HepG2 (cell line): Measurements from ENCODE around the gene TRMT1. TPM values are rescaled to one million over a fixed set of nuclear protein-coding genes. Genes with fewer than 3 reads are reported as not detected.
A peak's percentile ranks its signal among the peaks of the same experiment; 100 is the strongest.

Experiments
- CHCHD3 ChIP-seq: sonication (generic); formaldehyde crosslinking; IDR thresholded peaks from 2 replicates; pipeline ENCODE4 v1.8.0; 2022; ENCODE audit warnings: mild to moderate bottlenecking, missing genetic modification reagents, moderate library complexity
- IRX3 ChIP-seq: sonication (generic); formaldehyde crosslinking; IDR thresholded peaks from 2 replicates; pipeline ENCODE4 v1.8.1; 2023; ENCODE audit warnings: mild to moderate bottlenecking, low read depth, missing genetic modification reagents, borderline replicate concordance
- RORA ChIP-seq: sonication (generic); formaldehyde crosslinking; IDR thresholded peaks from 2 replicates; pipeline ENCODE4 v1.5.0; 2020; ENCODE audit warnings: mild to moderate bottlenecking, missing genetic modification reagents, moderate library complexity
- THYN1 ChIP-seq: sonication (generic); formaldehyde crosslinking; IDR thresholded peaks from 2 replicates; pipeline ENCODE4 v1.8.1; 2023; ENCODE audit warnings: low read depth, mild to moderate bottlenecking, moderate library complexity, missing genetic modification reagents, borderline replicate concordance
- ZKSCAN1 ChIP-seq: fragments of 150-350 bp; IDR thresholded peaks from 2 replicates; pipeline ENCODE4 v1.6.1; 2014; ENCODE audit warnings: low read length
- ZNF644 ChIP-seq: IDR thresholded peaks from 2 replicates; pipeline ENCODE4 v1.6.1; 2016; ENCODE audit warnings: low read depth
- polyA plus RNA-seq, 8 experiments: library from polyadenylated mRNA; depleted of rRNA in 3 of 8; stranded (reverse) in 7 of 8; unstranded in 1 of 8; fragments of >200 nt; fragmentation: Illumina TruSeq in 4 of 8; extraction: Trizol in 4 of 8; gene quantifications; 2 replicates each; pipeline versions ENCODE4 v1.2.1 to v1.2.3, GENCODE V29; 2011 to 2016; ENCODE audit warnings: low read depth in 4 of 8, missing spikeins in 1 of 8, mixed read lengths in 1 of 8; ENCODE audit not compliant: insufficient read depth in 1 of 8
- total RNA-seq, 5 experiments: library from RNA; depleted of rRNA; stranded (reverse); fragments of >200 nt; fragmentation: Illumina TruSeq; extraction: Trizol; gene quantifications; 2 replicates each; pipeline ENCODE4 v1.2.3, GENCODE V29; 2016; ENCODE audit warnings: low read depth in 1 of 5
- TF ChIP-seq, protein P1 (sequence below), 2 experiments: fragments of 450-650 bp in 1 of 2; sonication (generic) in 1 of 2; formaldehyde crosslinking in 1 of 2; IDR thresholded peaks; 2 replicates each; pipeline versions ENCODE4 v1.6.1 to v1.8.0; 2016 to 2022; ENCODE audit warnings: antibody characterized with exemption in 1 of 2, mild to moderate bottlenecking in 1 of 2, missing genetic modification reagents in 1 of 2
- TF ChIP-seq, protein P2 (sequence below): sonication (generic); formaldehyde crosslinking; IDR thresholded peaks from 2 replicates; pipeline ENCODE4 v1.4.0; 2020; ENCODE audit warnings: mild to moderate bottlenecking, missing genetic modification reagents

Gene TRMT1
- total and polyA plus RNA-seq, 2 of the 13 experiments (the other 11 are each of a cell fraction or from before 2014, with no cell fraction given), result 35.5 to 44.1 TPM

DNA sequence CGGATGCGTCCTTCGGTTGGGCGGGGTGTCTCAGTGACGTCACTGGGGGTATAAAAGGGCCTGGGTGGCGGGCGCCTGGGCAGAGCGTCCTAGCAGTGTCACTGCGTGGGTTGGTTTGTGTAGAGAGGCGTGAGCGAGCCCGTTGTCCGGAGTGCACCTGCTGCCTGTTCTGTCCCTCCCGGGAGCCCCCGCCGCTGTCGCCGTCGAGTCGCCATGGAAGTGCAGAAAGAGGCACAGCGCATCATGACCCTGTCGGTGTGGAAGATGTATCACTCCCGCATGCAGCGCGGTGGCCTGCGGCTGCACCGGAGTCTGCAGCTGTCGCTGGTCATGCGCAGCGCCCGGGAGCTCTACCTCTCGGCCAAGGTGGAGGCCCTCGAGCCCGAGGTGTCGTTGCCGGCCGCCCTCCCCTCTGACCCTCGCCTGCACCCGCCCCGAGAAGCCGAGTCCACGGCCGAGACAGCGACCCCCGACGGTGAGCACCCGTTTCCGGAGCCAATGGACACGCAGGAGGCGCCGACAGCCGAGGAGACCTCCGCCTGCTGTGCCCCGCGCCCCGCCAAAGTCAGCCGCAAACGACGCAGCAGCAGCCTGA, 36.5 kb upstream of the TRMT1 start (continued):
- TF ChIP-seq THYN1 (CRISPR knock-in tag), result no peak
- TF ChIP-seq CHCHD3 (CRISPR knock-in tag), result peak; percentile 57; the same call in 1 of the 2 replicates
- TF ChIP-seq, protein P1, sequence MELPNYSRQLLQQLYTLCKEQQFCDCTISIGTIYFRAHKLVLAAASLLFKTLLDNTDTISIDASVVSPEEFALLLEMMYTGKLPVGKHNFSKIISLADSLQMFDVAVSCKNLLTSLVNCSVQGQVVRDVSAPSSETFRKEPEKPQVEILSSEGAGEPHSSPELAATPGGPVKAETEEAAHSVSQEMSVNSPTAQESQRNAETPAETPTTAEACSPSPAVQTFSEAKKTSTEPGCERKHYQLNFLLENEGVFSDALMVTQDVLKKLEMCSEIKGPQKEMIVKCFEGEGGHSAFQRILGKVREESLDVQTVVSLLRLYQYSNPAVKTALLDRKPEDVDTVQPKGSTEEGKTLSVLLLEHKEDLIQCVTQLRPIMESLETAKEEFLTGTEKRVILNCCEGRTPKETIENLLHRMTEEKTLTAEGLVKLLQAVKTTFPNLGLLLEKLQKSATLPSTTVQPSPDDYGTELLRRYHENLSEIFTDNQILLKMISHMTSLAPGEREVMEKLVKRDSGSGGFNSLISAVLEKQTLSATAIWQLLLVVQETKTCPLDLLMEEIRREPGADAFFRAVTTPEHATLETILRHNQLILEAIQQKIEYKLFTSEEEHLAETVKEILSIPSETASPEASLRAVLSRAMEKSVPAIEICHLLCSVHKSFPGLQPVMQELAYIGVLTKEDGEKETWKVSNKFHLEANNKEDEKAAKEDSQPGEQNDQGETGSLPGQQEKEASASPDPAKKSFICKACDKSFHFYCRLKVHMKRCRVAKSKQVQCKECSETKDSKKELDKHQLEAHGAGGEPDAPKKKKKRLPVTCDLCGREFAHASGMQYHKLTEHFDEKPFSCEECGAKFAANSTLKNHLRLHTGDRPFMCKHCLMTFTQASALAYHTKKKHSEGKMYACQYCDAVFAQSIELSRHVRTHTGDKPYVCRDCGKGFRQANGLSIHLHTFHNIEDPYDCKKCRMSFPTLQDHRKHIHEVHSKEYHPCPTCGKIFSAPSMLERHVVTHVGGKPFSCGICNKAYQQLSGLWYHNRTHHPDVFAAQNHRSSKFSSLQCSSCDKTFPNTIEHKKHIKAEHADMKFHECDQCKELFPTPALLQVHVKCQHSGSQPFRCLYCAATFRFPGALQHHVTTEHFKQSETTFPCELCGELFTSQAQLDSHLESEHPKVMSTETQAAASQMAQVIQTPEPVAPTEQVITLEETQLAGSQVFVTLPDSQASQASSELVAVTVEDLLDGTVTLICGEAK (IDR thresholded peaks at IDR 0.05), result no peak
- TF ChIP-seq, protein P1 (CRISPR knock-in tag; IDR thresholded peaks at IDR 0.05), result no peak
- TF ChIP-seq ZKSCAN1, result no peak
- TF ChIP-seq, protein P2, sequence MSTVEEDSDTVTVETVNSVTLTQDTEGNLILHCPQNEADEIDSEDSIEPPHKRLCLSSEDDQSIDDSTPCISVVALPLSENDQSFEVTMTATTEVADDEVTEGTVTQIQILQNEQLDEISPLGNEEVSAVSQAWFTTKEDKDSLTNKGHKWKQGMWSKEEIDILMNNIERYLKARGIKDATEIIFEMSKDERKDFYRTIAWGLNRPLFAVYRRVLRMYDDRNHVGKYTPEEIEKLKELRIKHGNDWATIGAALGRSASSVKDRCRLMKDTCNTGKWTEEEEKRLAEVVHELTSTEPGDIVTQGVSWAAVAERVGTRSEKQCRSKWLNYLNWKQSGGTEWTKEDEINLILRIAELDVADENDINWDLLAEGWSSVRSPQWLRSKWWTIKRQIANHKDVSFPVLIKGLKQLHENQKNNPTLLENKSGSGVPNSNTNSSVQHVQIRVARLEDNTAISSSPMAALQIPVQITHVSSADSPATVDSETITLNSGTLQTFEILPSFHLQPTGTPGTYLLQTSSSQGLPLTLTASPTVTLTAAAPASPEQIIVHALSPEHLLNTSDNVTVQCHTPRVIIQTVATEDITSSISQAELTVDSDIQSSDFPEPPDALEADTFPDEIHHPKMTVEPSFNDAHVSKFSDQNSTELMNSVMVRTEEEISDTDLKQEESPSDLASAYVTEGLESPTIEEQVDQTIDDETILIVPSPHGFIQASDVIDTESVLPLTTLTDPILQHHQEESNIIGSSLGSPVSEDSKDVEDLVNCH (CRISPR knock-in tag), result peak; percentile 43; the same call in 1 of the 2 replicates
- TF ChIP-seq IRX3 (CRISPR knock-in tag), result 0 out of 2 replicates have a peak, but pooled peaks have one; percentile 48
- no peak for TF ChIP-seq RORA (CRISPR knock-in tag)
- TF ChIP-seq ZNF644 (CRISPR knock-in tag), result no peak
